Amniotic epithelial cell (primary cell): ENCODE results near the gene CABYR.

Experiments used
- DNase-seq: peaks from one replicate; pipeline ENCODE4 v3.0.0-alpha.2; 2010; ENCODE audit warnings: low read depth

Gene CABYR

GRCh38 chr18:24138789-24139616, at the start of gene CABYR:
Gene CABYR (plus strand): TSS chr18:24139062. CDS start chr18:24143115, 4,053 bp downstream.
- DNase-seq: peak; percentile 76

- DNase-seq: no peak
Observed at GRCh38 chr18:24089076-24089475, 49.8 kb upstream of the CABYR start.

- DNase-seq: no peak
Observed at GRCh38 chr18:24089515-24090337, 49.1 kb upstream of the CABYR start.

- DNase-seq: no peak
Observed at GRCh38 chr18:24090876-24091275, 48.0 kb upstream of the CABYR start.

- DNase-seq: no peak
Observed at GRCh38 chr18:24094561-24094960, 44.3 kb upstream of the CABYR start.

GRCh38 chr18:24095976-24096375, 42.9 kb upstream of the CABYR start:
- no peak for DNase-seq

- no peak for DNase-seq
Observed at GRCh38 chr18:24103320-24104021, 35.4 kb upstream of the CABYR start.

- no peak for DNase-seq
Observed at GRCh38 chr18:24104486-24104885, 34.4 kb upstream of the CABYR start.

- no peak for DNase-seq
Observed at GRCh38 chr18:24108641-24109040, 30.2 kb upstream of the CABYR start.

GRCh38 chr18:24111936-24112335, 26.9 kb upstream of the CABYR start:
- DNase-seq: no peak

- no peak for DNase-seq
Observed at GRCh38 chr18:24112464-24112863, 26.4 kb upstream of the CABYR start.

- DNase-seq: no peak
Observed at GRCh38 chr18:24112874-24113615, 25.8 kb upstream of the CABYR start.

GRCh38 chr18:24114924-24115549, 23.8 kb upstream of the CABYR start:
- DNase-seq: no peak

- DNase-seq: no peak
Observed at GRCh38 chr18:24115628-24116027, 23.2 kb upstream of the CABYR start.

- DNase-seq: peak; percentile 63
Observed at GRCh38 chr18:24118750-24119577, 19.9 kb upstream of the CABYR start.

- no peak for DNase-seq
Observed at GRCh38 chr18:24120676-24121075, 18.2 kb upstream of the CABYR start.

- no peak for DNase-seq
Observed at GRCh38 chr18:24121625-24122024, 17.2 kb upstream of the CABYR start.

GRCh38 chr18:24126155-24126961, 12.5 kb upstream of the CABYR start:
- no peak for DNase-seq

GRCh38 chr18:24127735-24128134, 11.1 kb upstream of the CABYR start:
- DNase-seq: no peak

GRCh38 chr18:24128700-24129099, 10.2 kb upstream of the CABYR start:
- peak; percentile 62 for DNase-seq
